ENCODE data around the gene LCLAT1.

- no peak for TF ChIP-seq CTCF (IDR thresholded peaks at IDR 0.05)
- TF ChIP-seq POLR2A (IDR thresholded peaks at IDR 0.05), result no peak
Measured at GRCh38 chr2:30675758-30676157, 228.7 kb downstream of the LCLAT1 start.

Data from esophagus squamous epithelium (tissue), 4 donors.